ENCODE data around the gene SERINC5. TPM values are rescaled to one million over a fixed set of nuclear protein-coding genes. Genes with fewer than 3 reads are reported as not detected.

The SERINC5 gene
- total RNA-seq, 1 experiment from 2014 or later: 70.6 TPM

GRCh38 chr5:80296121-80296520, 40.3 kb upstream of the SERINC5 start:
- in situ Hi-C loops (cut with HindIII; ENCODE audit: low pct_unique_long_range_greater_than_20kb, low sequenced_read_pairs) (no loop called here), intact Hi-C loops (cut with micrococcal nuclease; ENCODE audit: unreplicated experiment) (no loop called here)
- no peak for DNase-seq (ENCODE audit: low read depth, low spot score)
- no TSS peak for BruUV-seq (replicated peaks)
- Histone ChIP-seq H3K4me1 (ENCODE audit: control insufficient read depth, insufficient read depth, low read length) (no peaks in the 10 kb centered on the region), H3K27ac (ENCODE audit: low read length) (no peak overlapping the region), H3K9me3 (ENCODE audit: control insufficient read depth, insufficient read depth, low read depth, low read length) (no peaks in the 10 kb centered on the region), H3K36me3 (ENCODE audit: control insufficient read depth, insufficient read depth, low read length) (no peaks in the 10 kb centered on the region), H3K4me3 (ENCODE audit: low read depth in 2 of 2, low read length in 2 of 2) (no peak overlapping the region), H3K27me3 (ENCODE audit: control insufficient read depth, insufficient read depth, low read length) (no peaks in the 10 kb centered on the region)
- TF ChIP-seq TCF7L2 (IDR thresholded peaks at IDR 0.05; ENCODE audit: low read depth, low read length): no peak
- no peak for TF ChIP-seq POLR2AphosphoS5 (IDR thresholded peaks at IDR 0.05; ENCODE audit: low read depth, low read length)
- POLR2A ChIA-PET: interaction anchor here (0.6 kb wide), 1 partner anchor 123 kb away, joined by 5 read pairs; no protein-coding TSS in a partner anchor
- CTCF ChIA-PET: no interaction called here
- no peak for ATAC-seq

GRCh38 chr5:80291761-80292160, 35.9 kb upstream of the SERINC5 start:
- in situ Hi-C loops (cut with HindIII; ENCODE audit: low pct_unique_long_range_greater_than_20kb, low sequenced_read_pairs): no loop called here

GRCh38 chr5:80289320-80289719, 33.5 kb upstream of the SERINC5 start:
- no peak overlapping the region for H3K4me3 ChIP-seq (ENCODE audit: low read depth in 2 of 2, low read length in 2 of 2)
- H3K9me3 ChIP-seq (ENCODE audit: control insufficient read depth, insufficient read depth, low read depth, low read length): no peaks in the 10 kb centered on the region
- H3K27ac ChIP-seq (ENCODE audit: low read length): no peak overlapping the region
- DNase-seq (ENCODE audit: low read depth, low spot score) (no peak), ATAC-seq (no peak)
- ChIA-PET CTCF (no interaction called here), POLR2A (no interaction called here)
- no peaks in the 10 kb centered on the region for H3K4me1 ChIP-seq (ENCODE audit: control insufficient read depth, insufficient read depth, low read length)
- H3K36me3 ChIP-seq (ENCODE audit: control insufficient read depth, insufficient read depth, low read length): no peaks in the 10 kb centered on the region
- BruUV-seq (replicated peaks): no TSS peak
- TF ChIP-seq POLR2AphosphoS5 (IDR thresholded peaks at IDR 0.05; ENCODE audit: low read depth, low read length) (no peak), SIN3A (IDR thresholded peaks at IDR 0.05; ENCODE audit: borderline replicate concordance, insufficient read depth, low read depth, low read length) (no peak), TCF7L2 (IDR thresholded peaks at IDR 0.05; ENCODE audit: low read depth, low read length) (no peak)
- TF ChIP-seq, protein P1, sequence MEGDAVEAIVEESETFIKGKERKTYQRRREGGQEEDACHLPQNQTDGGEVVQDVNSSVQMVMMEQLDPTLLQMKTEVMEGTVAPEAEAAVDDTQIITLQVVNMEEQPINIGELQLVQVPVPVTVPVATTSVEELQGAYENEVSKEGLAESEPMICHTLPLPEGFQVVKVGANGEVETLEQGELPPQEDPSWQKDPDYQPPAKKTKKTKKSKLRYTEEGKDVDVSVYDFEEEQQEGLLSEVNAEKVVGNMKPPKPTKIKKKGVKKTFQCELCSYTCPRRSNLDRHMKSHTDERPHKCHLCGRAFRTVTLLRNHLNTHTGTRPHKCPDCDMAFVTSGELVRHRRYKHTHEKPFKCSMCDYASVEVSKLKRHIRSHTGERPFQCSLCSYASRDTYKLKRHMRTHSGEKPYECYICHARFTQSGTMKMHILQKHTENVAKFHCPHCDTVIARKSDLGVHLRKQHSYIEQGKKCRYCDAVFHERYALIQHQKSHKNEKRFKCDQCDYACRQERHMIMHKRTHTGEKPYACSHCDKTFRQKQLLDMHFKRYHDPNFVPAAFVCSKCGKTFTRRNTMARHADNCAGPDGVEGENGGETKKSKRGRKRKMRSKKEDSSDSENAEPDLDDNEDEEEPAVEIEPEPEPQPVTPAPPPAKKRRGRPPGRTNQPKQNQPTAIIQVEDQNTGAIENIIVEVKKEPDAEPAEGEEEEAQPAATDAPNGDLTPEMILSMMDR (IDR thresholded peaks at IDR 0.05): no peak
- TF ChIP-seq, protein P2, sequence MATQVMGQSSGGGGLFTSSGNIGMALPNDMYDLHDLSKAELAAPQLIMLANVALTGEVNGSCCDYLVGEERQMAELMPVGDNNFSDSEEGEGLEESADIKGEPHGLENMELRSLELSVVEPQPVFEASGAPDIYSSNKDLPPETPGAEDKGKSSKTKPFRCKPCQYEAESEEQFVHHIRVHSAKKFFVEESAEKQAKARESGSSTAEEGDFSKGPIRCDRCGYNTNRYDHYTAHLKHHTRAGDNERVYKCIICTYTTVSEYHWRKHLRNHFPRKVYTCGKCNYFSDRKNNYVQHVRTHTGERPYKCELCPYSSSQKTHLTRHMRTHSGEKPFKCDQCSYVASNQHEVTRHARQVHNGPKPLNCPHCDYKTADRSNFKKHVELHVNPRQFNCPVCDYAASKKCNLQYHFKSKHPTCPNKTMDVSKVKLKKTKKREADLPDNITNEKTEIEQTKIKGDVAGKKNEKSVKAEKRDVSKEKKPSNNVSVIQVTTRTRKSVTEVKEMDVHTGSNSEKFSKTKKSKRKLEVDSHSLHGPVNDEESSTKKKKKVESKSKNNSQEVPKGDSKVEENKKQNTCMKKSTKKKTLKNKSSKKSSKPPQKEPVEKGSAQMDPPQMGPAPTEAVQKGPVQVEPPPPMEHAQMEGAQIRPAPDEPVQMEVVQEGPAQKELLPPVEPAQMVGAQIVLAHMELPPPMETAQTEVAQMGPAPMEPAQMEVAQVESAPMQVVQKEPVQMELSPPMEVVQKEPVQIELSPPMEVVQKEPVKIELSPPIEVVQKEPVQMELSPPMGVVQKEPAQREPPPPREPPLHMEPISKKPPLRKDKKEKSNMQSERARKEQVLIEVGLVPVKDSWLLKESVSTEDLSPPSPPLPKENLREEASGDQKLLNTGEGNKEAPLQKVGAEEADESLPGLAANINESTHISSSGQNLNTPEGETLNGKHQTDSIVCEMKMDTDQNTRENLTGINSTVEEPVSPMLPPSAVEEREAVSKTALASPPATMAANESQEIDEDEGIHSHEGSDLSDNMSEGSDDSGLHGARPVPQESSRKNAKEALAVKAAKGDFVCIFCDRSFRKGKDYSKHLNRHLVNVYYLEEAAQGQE (IDR thresholded peaks at IDR 0.05; ENCODE audit: insufficient read depth in 1 of 2, low read depth in 2 of 2, low read length in 1 of 2): no peak
- intact Hi-C loops (cut with micrococcal nuclease; ENCODE audit: unreplicated experiment): no loop called here
- H3K27me3 ChIP-seq (ENCODE audit: control insufficient read depth, insufficient read depth, low read length): no peaks in the 10 kb centered on the region
- in situ Hi-C loops (cut with HindIII; ENCODE audit: low pct_unique_long_range_greater_than_20kb, low sequenced_read_pairs): no loop called here

More at GRCh38 chr5:80291761-80292160, 35.9 kb upstream of the SERINC5 start:
- Histone ChIP-seq H3K36me3 (ENCODE audit: control insufficient read depth, insufficient read depth, low read length) (no peaks in the 10 kb centered on the region), H3K4me3 (ENCODE audit: low read depth in 2 of 2, low read length in 2 of 2) (no peak overlapping the region), H3K4me1 (ENCODE audit: control insufficient read depth, insufficient read depth, low read length) (no peaks in the 10 kb centered on the region), H3K9me3 (ENCODE audit: control insufficient read depth, insufficient read depth, low read depth, low read length) (no peaks in the 10 kb centered on the region), H3K27ac (ENCODE audit: low read length) (no peak overlapping the region), H3K27me3 (ENCODE audit: control insufficient read depth, insufficient read depth, low read length) (no peaks in the 10 kb centered on the region)
- no TSS peak for BruUV-seq (replicated peaks)
- ChIA-PET POLR2A (interaction anchor here (0.6 kb wide), 1 partner anchor 14 kb away, joined by 7 read pairs; no protein-coding TSS in a partner anchor), CTCF (no interaction called here)
- DNase-seq (ENCODE audit: low read depth, low spot score) (no peak), ATAC-seq (no peak)
- TF ChIP-seq POLR2AphosphoS5 (IDR thresholded peaks at IDR 0.05; ENCODE audit: low read depth, low read length) (no peak), SIN3A (IDR thresholded peaks at IDR 0.05; ENCODE audit: borderline replicate concordance, insufficient read depth, low read depth, low read length) (no peak), TCF7L2 (IDR thresholded peaks at IDR 0.05; ENCODE audit: low read depth, low read length) (no peak)
- TF ChIP-seq, protein P1 (IDR thresholded peaks at IDR 0.05): no peak
- TF ChIP-seq, protein P2 (IDR thresholded peaks at IDR 0.05; ENCODE audit: insufficient read depth in 1 of 2, low read depth in 2 of 2, low read length in 1 of 2): no peak
- intact Hi-C loops (cut with micrococcal nuclease; ENCODE audit: unreplicated experiment): no loop called here

Measured in Panc1 (cell line).